ENCODE measurements around the gene LACRT. TPM values are rescaled to one million over a fixed set of nuclear protein-coding genes. Genes with fewer than 3 reads are reported as not detected.

Gene LACRT
- total and polyA plus RNA-seq, 2 donors (not counting 1 experiment from before 2014, with no cell fraction given), result not detected

- CTCF ChIA-PET, result no interaction called here
- H3K27ac Mint-ChIP-seq, result no peak overlapping the region
- no peak for ATAC-seq (ENCODE audit: low read depth)
Measured at GRCh38 chr12:54654926-54655325, 20.2 kb upstream of the LACRT start.

GRCh38 chr12:54653025-54653424, 18.3 kb upstream of the LACRT start:
- ChIA-PET CTCF (no interaction called here), POLR2A (no interaction called here)

More at GRCh38 chr12:54654926-54655325, 20.2 kb upstream of the LACRT start:
- no peak overlapping the region for H3K4me2 ChIP-seq (replicated peaks; ENCODE audit: low read depth, low read length, poor library complexity, severe bottlenecking)
- DNase-seq, result no peak
- no peaks in the 10 kb centered on the region for H3K9me3 ChIP-seq (ENCODE audit: control extremely low read depth in 1 of 3, control insufficient read depth in 2 of 3, insufficient read depth in 1 of 3, low read length in 2 of 3)
- H3K27ac ChIP-seq (ENCODE audit: low read length in 2 of 2), result no peak overlapping the region
- H3K9me3 Mint-ChIP-seq (ENCODE audit: insufficient read depth), result no peaks in the 10 kb centered on the region
- H3K36me3 ChIP-seq (replicated peaks in 1 of 2; ENCODE audit: control extremely low read depth in 1 of 2, control insufficient read depth in 1 of 2, extremely low read depth in 1 of 2, insufficient read depth in 2 of 2, low read length in 1 of 2), result no peaks in the 10 kb centered on the region
- POLR2A ChIA-PET, result no interaction called here
- peaks cover 33% of the 10 kb centered on the region for H3K27me3 Mint-ChIP-seq
- H3K4me3 ChIP-seq (ENCODE audit: control extremely low read depth in 1 of 5, extremely low read depth in 1 of 5, insufficient read depth in 1 of 5, low read depth in 2 of 5, low read length in 4 of 5), result no peak overlapping the region
- no peaks in the 10 kb centered on the region for H3K4me1 Mint-ChIP-seq
- peaks cover 0 to 22% (median 5%) of the 10 kb centered on the region in 4 experiments for H3K27me3 ChIP-seq (replicated peaks in 1 of 4; ENCODE audit: control extremely low read depth in 1 of 4, control insufficient read depth in 3 of 4, insufficient read depth in 4 of 4, low read length in 3 of 4)
- no peaks in the 10 kb centered on the region for H3K79me2 ChIP-seq (ENCODE audit: control insufficient read depth, insufficient read depth, low read length)
- H2AFZ ChIP-seq (ENCODE audit: insufficient read depth, low read depth, low read length, poor library complexity, severe bottlenecking), result no peak overlapping the region
- 42% methylated on average over 2 of the region's 2 CpGs for WGBS (ENCODE audit: insufficient coverage)
- H3K4me1 ChIP-seq (ENCODE audit: control insufficient read depth in 2 of 2, insufficient read depth in 2 of 2, low read length in 2 of 2), result no peaks in the 10 kb centered on the region
- TF ChIP-seq EZH2 (IDR thresholded peaks at IDR 0.05; ENCODE audit: borderline replicate concordance, insufficient read depth, low read depth, low read length, poor library complexity, severe bottlenecking), result no peak
- no peak for TF ChIP-seq CTCF (IDR thresholded peaks at IDR 0.05)
- H3K4me3 Mint-ChIP-seq, result no peak overlapping the region
- no peaks in the 10 kb centered on the region for H4K20me1 ChIP-seq (ENCODE audit: control insufficient read depth, insufficient read depth, low read length, poor library complexity, severe bottlenecking)
- intact Hi-C loops (cut with micrococcal nuclease), result no loop called here
- H3K9ac ChIP-seq (ENCODE audit: low read length), result no peak overlapping the region

More at GRCh38 chr12:54653025-54653424, 18.3 kb upstream of the LACRT start:
- no peak overlapping the region for H3K9ac ChIP-seq (ENCODE audit: low read length)
- H3K27me3 ChIP-seq (replicated peaks in 1 of 4; ENCODE audit: control extremely low read depth in 1 of 4, control insufficient read depth in 3 of 4, insufficient read depth in 4 of 4, low read length in 3 of 4), result peaks cover 0 to 20% (median 5%) of the 10 kb centered on the region in 4 experiments
- H3K79me2 ChIP-seq (ENCODE audit: control insufficient read depth, insufficient read depth, low read length), result no peaks in the 10 kb centered on the region
- TF ChIP-seq EZH2 (IDR thresholded peaks at IDR 0.05; ENCODE audit: borderline replicate concordance, insufficient read depth, low read depth, low read length, poor library complexity, severe bottlenecking) (no peak), CTCF (IDR thresholded peaks at IDR 0.05) (no peak)
- H3K9me3 ChIP-seq (ENCODE audit: control extremely low read depth in 1 of 3, control insufficient read depth in 2 of 3, insufficient read depth in 1 of 3, low read length in 2 of 3), result no peaks in the 10 kb centered on the region
- H3K27me3 Mint-ChIP-seq, result peaks cover 22% of the 10 kb centered on the region
- no peaks in the 10 kb centered on the region for H3K4me1 Mint-ChIP-seq
- H4K20me1 ChIP-seq (ENCODE audit: control insufficient read depth, insufficient read depth, low read length, poor library complexity, severe bottlenecking), result no peaks in the 10 kb centered on the region
- no peak overlapping the region for H3K4me3 Mint-ChIP-seq
- 57% methylated on average over 2 of the region's 9 CpGs for WGBS (ENCODE audit: insufficient coverage)
- no peaks in the 10 kb centered on the region for H3K9me3 Mint-ChIP-seq (ENCODE audit: insufficient read depth)
- no peak overlapping the region for H3K27ac Mint-ChIP-seq
- H3K27ac ChIP-seq (ENCODE audit: low read length in 2 of 2), result no peak overlapping the region
- H3K4me2 ChIP-seq (replicated peaks; ENCODE audit: low read depth, low read length, poor library complexity, severe bottlenecking), result no peak overlapping the region
- DNase-seq (no peak), ATAC-seq (ENCODE audit: low read depth) (no peak)
- no peaks in the 10 kb centered on the region for H3K4me1 ChIP-seq (ENCODE audit: control insufficient read depth in 2 of 2, insufficient read depth in 2 of 2, low read length in 2 of 2)
- H3K4me3 ChIP-seq (ENCODE audit: control extremely low read depth in 1 of 5, extremely low read depth in 1 of 5, insufficient read depth in 1 of 5, low read depth in 2 of 5, low read length in 4 of 5), result no peak overlapping the region
- H2AFZ ChIP-seq (ENCODE audit: insufficient read depth, low read depth, low read length, poor library complexity, severe bottlenecking), result no peak overlapping the region
- H3K36me3 ChIP-seq (replicated peaks in 1 of 2; ENCODE audit: control extremely low read depth in 1 of 2, control insufficient read depth in 1 of 2, extremely low read depth in 1 of 2, insufficient read depth in 2 of 2, low read length in 1 of 2), result no peaks in the 10 kb centered on the region
- intact Hi-C loops (cut with micrococcal nuclease), result no loop called here
